ENCODE measurements around the gene IQSEC1.

Gene IQSEC1

GRCh38 chr3:12901623-12902045, 171.6 kb downstream of the IQSEC1 start:
- Histone ChIP-seq H3K27me3 (ENCODE audit: control insufficient read depth in 3 of 3, insufficient read depth in 3 of 3, low read depth in 1 of 3, low read length in 3 of 3) (no peaks in the 10 kb centered on the region), H2BK15ac (ENCODE audit: low read length) (no peak overlapping the region), H3K9me3 (replicated peaks in 1 of 2; ENCODE audit: control insufficient read depth in 2 of 2, insufficient read depth in 1 of 2, low read depth in 1 of 2, low read length in 2 of 2) (no peaks in the 10 kb centered on the region), H3K36me3 (replicated peaks in 1 of 2; ENCODE audit: control insufficient read depth in 2 of 2, insufficient read depth in 2 of 2, low read length in 2 of 2) (peaks cover 25 to 78% of the 10 kb centered on the region in 2 donors), H3K4me3 (ENCODE audit: low read length in 2 of 2) (no peak overlapping the region), H3K9ac (ENCODE audit: low read depth, low read length, poor library complexity) (no peak overlapping the region), H3K79me1 (ENCODE audit: low read depth, low read length) (no peaks in the 10 kb centered on the region), H2BK12ac (ENCODE audit: low read length) (no peak overlapping the region), H2AK5ac (ENCODE audit: low read depth, low read length) (no peak overlapping the region), H3K14ac (ENCODE audit: low read length) (no peak overlapping the region), H2BK120ac (ENCODE audit: low read depth, low read length) (no peak overlapping the region), H2BK5ac (ENCODE audit: low read length) (no peak overlapping the region), H3K27ac (replicated peaks; ENCODE audit: low read length) (no peak overlapping the region), H3K18ac (ENCODE audit: low read length) (no peak overlapping the region), H3K4me1 (ENCODE audit: control insufficient read depth in 2 of 2, insufficient read depth in 1 of 2, low read depth in 1 of 2, low read length in 2 of 2) (peaks cover 0 to 5% of the 10 kb centered on the region in 2 donors), H3K23ac (ENCODE audit: low read depth, low read length, poor library complexity) (peak overlapping the region; percentile 8), H3K4ac (ENCODE audit: low read length) (no peak overlapping the region), H4K91ac (ENCODE audit: low read depth, low read length, poor library complexity) (no peak overlapping the region), H2AFZ (ENCODE audit: low read length) (no peak overlapping the region), H4K8ac (ENCODE audit: low read depth, low read length) (no peak overlapping the region), H3K4me2 (ENCODE audit: insufficient read depth, low read length, poor library complexity, severe bottlenecking) (no peak overlapping the region)
- no CpG with 5 or more reads among the region's 6 CpGs for WGBS, 2 donors (ENCODE audit: extremely low coverage in 2 of 2, insufficient read length in 2 of 2, insufficient replicate concordance in 1 of 2)
- no peak for DNase-seq (ENCODE audit: low spot score)

GRCh38 chr3:12900885-12901411, 172.3 kb downstream of the IQSEC1 start:
- H3K4me2 ChIP-seq (ENCODE audit: insufficient read depth, low read length, poor library complexity, severe bottlenecking) = no peak overlapping the region
- no peaks in the 10 kb centered on the region for H3K9me3 ChIP-seq (replicated peaks in 1 of 2; ENCODE audit: control insufficient read depth in 2 of 2, insufficient read depth in 1 of 2, low read depth in 1 of 2, low read length in 2 of 2)
- H3K14ac ChIP-seq (ENCODE audit: low read length) = no peak overlapping the region
- H2BK5ac ChIP-seq (ENCODE audit: low read length) = no peak overlapping the region
- peaks cover 21 to 72% of the 10 kb centered on the region in 2 donors for H3K36me3 ChIP-seq (replicated peaks in 1 of 2; ENCODE audit: control insufficient read depth in 2 of 2, insufficient read depth in 2 of 2, low read length in 2 of 2)
- no peak overlapping the region for H3K4me3 ChIP-seq (ENCODE audit: low read length in 2 of 2)
- H3K27ac ChIP-seq (replicated peaks; ENCODE audit: low read length) = no peak overlapping the region
- H2BK12ac ChIP-seq (ENCODE audit: low read length) = no peak overlapping the region
- H4K8ac ChIP-seq (ENCODE audit: low read depth, low read length) = no peak overlapping the region
- no peak overlapping the region for H2AFZ ChIP-seq (ENCODE audit: low read length)
- H4K91ac ChIP-seq (ENCODE audit: low read depth, low read length, poor library complexity) = no peak overlapping the region
- H3K79me1 ChIP-seq (ENCODE audit: low read depth, low read length) = no peaks in the 10 kb centered on the region
- no peak overlapping the region for H3K18ac ChIP-seq (ENCODE audit: low read length)
- no peaks in the 10 kb centered on the region for H3K27me3 ChIP-seq (ENCODE audit: control insufficient read depth in 3 of 3, insufficient read depth in 3 of 3, low read depth in 1 of 3, low read length in 3 of 3)
- peak overlapping the region; percentile 27 for H3K9ac ChIP-seq (ENCODE audit: low read depth, low read length, poor library complexity)
- H2BK120ac ChIP-seq (ENCODE audit: low read depth, low read length) = no peak overlapping the region
- H3K4ac ChIP-seq (ENCODE audit: low read length) = no peak overlapping the region
- H3K4me1 ChIP-seq (ENCODE audit: control insufficient read depth in 2 of 2, insufficient read depth in 1 of 2, low read depth in 1 of 2, low read length in 2 of 2) = peaks cover under 1 to 5% of the 10 kb centered on the region in 2 donors
- no CpG with 5 or more reads among the region's 22 CpGs for WGBS, 2 donors (ENCODE audit: extremely low coverage in 2 of 2, insufficient read length in 2 of 2, insufficient replicate concordance in 1 of 2)
- no peak overlapping the region for H2AK5ac ChIP-seq (ENCODE audit: low read depth, low read length)
- H2BK15ac ChIP-seq (ENCODE audit: low read length) = no peak overlapping the region
- H3K23ac ChIP-seq (ENCODE audit: low read depth, low read length, poor library complexity) = no peak overlapping the region
- no peak for DNase-seq (ENCODE audit: low spot score)

GRCh38 chr3:12898965-12899755, 174.1 kb downstream of the IQSEC1 start:
- peak overlapping the region; percentile 60 for H3K23ac ChIP-seq (ENCODE audit: low read depth, low read length, poor library complexity)
- no peak for DNase-seq (ENCODE audit: low spot score)
- peaks cover 2 to 5% of the 10 kb centered on the region in 2 donors for H3K4me1 ChIP-seq (ENCODE audit: control insufficient read depth in 2 of 2, insufficient read depth in 1 of 2, low read depth in 1 of 2, low read length in 2 of 2)
- H2BK12ac ChIP-seq (ENCODE audit: low read length) = no peak overlapping the region
- H3K27ac ChIP-seq (replicated peaks; ENCODE audit: low read length) = no peak overlapping the region
- no peak overlapping the region for H3K4me2 ChIP-seq (ENCODE audit: insufficient read depth, low read length, poor library complexity, severe bottlenecking)
- H2BK5ac ChIP-seq (ENCODE audit: low read length) = no peak overlapping the region
- no peaks in the 10 kb centered on the region for H3K27me3 ChIP-seq (ENCODE audit: control insufficient read depth in 3 of 3, insufficient read depth in 3 of 3, low read depth in 1 of 3, low read length in 3 of 3)
- no CpG with 5 or more reads among the region's 40 CpGs for WGBS, 2 donors (ENCODE audit: extremely low coverage in 2 of 2, insufficient read length in 2 of 2, insufficient replicate concordance in 1 of 2)
- no peak overlapping the region for H4K8ac ChIP-seq (ENCODE audit: low read depth, low read length)
- peak overlapping the region; percentile 45 for H3K18ac ChIP-seq (ENCODE audit: low read length)
- H3K14ac ChIP-seq (ENCODE audit: low read length) = no peak overlapping the region
- no peak overlapping the region for H2BK15ac ChIP-seq (ENCODE audit: low read length)
- no peak overlapping the region for H2AFZ ChIP-seq (ENCODE audit: low read length)
- H3K4me3 ChIP-seq (ENCODE audit: low read length in 2 of 2) = no peak overlapping the region
- no peaks in the 10 kb centered on the region for H3K9me3 ChIP-seq (replicated peaks in 1 of 2; ENCODE audit: control insufficient read depth in 2 of 2, insufficient read depth in 1 of 2, low read depth in 1 of 2, low read length in 2 of 2)
- H2AK5ac ChIP-seq (ENCODE audit: low read depth, low read length) = peak overlapping the region; percentile 5
- H2BK120ac ChIP-seq (ENCODE audit: low read depth, low read length) = no peak overlapping the region
- H3K9ac ChIP-seq (ENCODE audit: low read depth, low read length, poor library complexity) = no peak overlapping the region
- no peak overlapping the region for H4K91ac ChIP-seq (ENCODE audit: low read depth, low read length, poor library complexity)
- H3K79me1 ChIP-seq (ENCODE audit: low read depth, low read length) = no peaks in the 10 kb centered on the region
- H3K4ac ChIP-seq (ENCODE audit: low read length) = no peak overlapping the region
- H3K36me3 ChIP-seq (replicated peaks in 1 of 2; ENCODE audit: control insufficient read depth in 2 of 2, insufficient read depth in 2 of 2, low read length in 2 of 2) = peaks cover 14 to 54% of the 10 kb centered on the region in 2 donors

DNA sequence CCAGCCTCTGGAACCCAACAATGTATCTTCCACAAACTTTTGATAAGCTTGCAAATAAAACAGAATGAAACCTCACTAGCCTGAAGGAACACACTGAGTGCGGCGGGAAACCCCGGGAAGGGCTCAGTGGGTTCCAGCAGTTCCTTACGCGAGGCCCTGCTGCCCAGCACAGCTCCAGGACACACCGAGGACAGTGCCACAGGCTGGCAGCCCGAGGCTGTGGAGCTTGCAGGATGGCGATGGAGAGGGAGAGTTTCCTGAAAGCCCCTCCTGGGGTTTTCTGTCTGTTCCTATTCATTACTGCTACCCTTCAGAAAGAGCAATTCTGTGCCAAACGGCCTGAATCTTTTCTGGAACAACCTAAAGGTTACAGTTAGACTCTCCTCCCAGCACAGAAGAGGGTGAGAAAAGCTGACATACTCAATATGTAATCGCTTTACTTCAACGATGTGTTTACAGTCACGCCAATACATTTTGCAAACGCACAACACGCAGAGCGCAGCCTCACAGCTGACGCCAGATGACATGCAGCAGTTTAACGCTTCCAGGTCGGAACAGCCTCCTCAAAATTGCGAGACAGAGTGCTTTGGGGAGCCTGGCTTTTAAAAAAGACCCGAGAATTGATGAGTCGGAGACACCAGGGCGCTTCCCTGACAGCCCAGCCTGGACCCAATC, 174.8 kb downstream of the IQSEC1 start:
- H3K14ac ChIP-seq (ENCODE audit: low read length) = no peak overlapping the region
- H3K18ac ChIP-seq (ENCODE audit: low read length) = no peak overlapping the region
- no peak overlapping the region for H3K4ac ChIP-seq (ENCODE audit: low read length)
- no peaks in the 10 kb centered on the region for H3K79me1 ChIP-seq (ENCODE audit: low read depth, low read length)
- H3K4me3 ChIP-seq (ENCODE audit: low read length in 2 of 2) = no peak overlapping the region
- H3K27ac ChIP-seq (replicated peaks; ENCODE audit: low read length) = no peak overlapping the region
- no peak for DNase-seq (ENCODE audit: low spot score)
- no peak overlapping the region for H4K8ac ChIP-seq (ENCODE audit: low read depth, low read length)
- no CpG with 5 or more reads among the region's 22 CpGs for WGBS, 2 donors (ENCODE audit: extremely low coverage in 2 of 2, insufficient read length in 2 of 2, insufficient replicate concordance in 1 of 2)
- H2BK12ac ChIP-seq (ENCODE audit: low read length) = no peak overlapping the region
- H2AK5ac ChIP-seq (ENCODE audit: low read depth, low read length) = no peak overlapping the region
- no peak overlapping the region for H3K9ac ChIP-seq (ENCODE audit: low read depth, low read length, poor library complexity)
- no peak overlapping the region for H2BK5ac ChIP-seq (ENCODE audit: low read length)
- no peak overlapping the region for H3K23ac ChIP-seq (ENCODE audit: low read depth, low read length, poor library complexity)
- no peak overlapping the region for H4K91ac ChIP-seq (ENCODE audit: low read depth, low read length, poor library complexity)
- H2BK120ac ChIP-seq (ENCODE audit: low read depth, low read length) = no peak overlapping the region
- no peak overlapping the region for H2AFZ ChIP-seq (ENCODE audit: low read length)
- H3K36me3 ChIP-seq (replicated peaks in 1 of 2; ENCODE audit: control insufficient read depth in 2 of 2, insufficient read depth in 2 of 2, low read length in 2 of 2) = peaks cover 14 to 48% of the 10 kb centered on the region in 2 donors
- H3K4me2 ChIP-seq (ENCODE audit: insufficient read depth, low read length, poor library complexity, severe bottlenecking) = no peak overlapping the region
- peaks cover 2 to 6% of the 10 kb centered on the region in 2 donors for H3K4me1 ChIP-seq (ENCODE audit: control insufficient read depth in 2 of 2, insufficient read depth in 1 of 2, low read depth in 1 of 2, low read length in 2 of 2)
- H3K9me3 ChIP-seq (replicated peaks in 1 of 2; ENCODE audit: control insufficient read depth in 2 of 2, insufficient read depth in 1 of 2, low read depth in 1 of 2, low read length in 2 of 2) = no peaks in the 10 kb centered on the region
- no peaks in the 10 kb centered on the region for H3K27me3 ChIP-seq (ENCODE audit: control insufficient read depth in 3 of 3, insufficient read depth in 3 of 3, low read depth in 1 of 3, low read length in 3 of 3)
- H2BK15ac ChIP-seq (ENCODE audit: low read length) = no peak overlapping the region
